22Rv1 (cell line): Measurements from ENCODE around the gene VARS2.

Experiments
- CTCF ChIP-seq: fragments of 450-650 bp; IDR thresholded peaks from 2 replicates; pipeline ENCODE4 v1.5.1; 2017; ENCODE audit warnings: mild to moderate bottlenecking
- ZFX ChIP-seq: fragments of 450-650 bp; IDR thresholded peaks from 2 replicates; pipeline ENCODE4 v1.6.1; 2017; ENCODE audit warnings: antibody characterized with exemption, borderline replicate concordance

GRCh38 chr6:30938730-30939129 is 24.7 kb downstream of the VARS2 start:
- TF ChIP-seq CTCF (no peak), ZFX (no peak)
